ENCODE data around the gene HOXD12.

Gene HOXD12

DNA sequence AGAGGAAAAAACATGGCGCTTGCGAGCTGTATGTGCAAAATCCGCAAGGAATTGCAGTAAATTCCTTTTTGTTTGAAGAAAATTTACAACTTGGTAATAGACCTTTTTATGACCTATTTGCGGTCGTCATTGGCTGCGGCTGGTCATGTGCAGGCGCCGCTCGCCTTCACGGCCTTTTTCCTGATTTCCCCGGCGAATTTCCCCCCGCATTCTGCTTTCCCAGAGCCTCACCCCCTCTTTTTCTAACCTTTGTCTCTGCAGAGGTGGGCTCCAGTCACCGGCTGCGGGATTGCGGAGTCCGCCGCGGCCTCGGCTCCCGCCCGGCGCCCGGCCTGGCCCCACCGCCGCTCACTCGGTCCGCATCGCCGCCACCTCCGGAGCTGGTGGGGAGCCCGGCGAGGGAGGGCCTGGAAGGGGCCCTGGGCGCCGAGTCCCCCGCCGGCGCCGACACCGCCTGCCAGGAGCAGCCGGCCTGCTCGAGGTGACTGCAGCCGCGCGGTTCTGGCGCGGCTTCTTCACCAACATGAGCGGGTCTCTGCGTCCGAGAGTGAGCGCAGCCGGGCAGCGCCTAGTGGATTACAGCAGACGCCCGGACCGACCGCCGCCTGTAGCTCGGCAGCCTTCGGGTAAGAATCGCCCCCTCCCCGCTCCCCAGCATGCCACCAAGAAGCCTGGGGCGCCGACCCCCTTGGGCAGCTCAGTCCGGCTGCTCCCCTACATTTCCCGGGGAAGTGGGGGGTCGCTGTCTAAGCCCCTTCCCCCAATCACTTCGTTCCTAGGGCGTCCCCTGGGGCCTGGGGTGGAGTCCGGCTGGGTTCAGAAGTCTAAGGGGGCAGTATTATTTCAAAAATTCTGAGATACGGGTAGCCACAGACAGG, 37.0 kb downstream of the HOXD12 start:
- Histone ChIP-seq H3K36me3 (ENCODE audit: insufficient read depth, low read depth, low read length) (no peaks in the 10 kb centered on the region), H3K4me1 (ENCODE audit: insufficient read depth, low read length) (no peaks in the 10 kb centered on the region; the same call in 1 of the 2 replicates), H3K27me3 (ENCODE audit: insufficient read depth, low read length) (peaks cover 100% of the 10 kb centered on the region), H3K9ac (ENCODE audit: low read depth, low read length) (no peak overlapping the region), H3K4me3 (ENCODE audit: low read length) (peak overlapping the region; percentile 47), H3K9me3 (ENCODE audit: insufficient read depth, low read depth, low read length) (no peaks in the 10 kb centered on the region; the same call in 1 of the 2 replicates), H3K27ac (ENCODE audit: low read length) (no peak overlapping the region)

DNA sequence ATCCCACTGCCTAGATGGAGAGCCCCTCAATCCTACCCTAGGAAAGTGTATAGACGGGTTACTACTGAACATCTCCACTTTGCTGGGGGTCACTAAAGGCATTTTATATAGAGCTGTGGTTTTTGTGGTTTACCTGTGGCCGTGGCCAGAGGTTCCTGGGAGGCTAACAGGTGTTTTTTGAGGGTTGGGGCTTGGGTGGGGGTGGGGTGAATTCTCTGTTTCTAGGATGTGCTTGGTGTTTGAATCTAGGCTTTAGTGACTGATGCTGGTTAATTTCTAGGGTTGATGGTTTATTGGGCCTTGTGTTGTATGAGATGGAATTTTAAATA, 37.6 kb downstream of the HOXD12 start:
- no peak overlapping the region for H3K4me3 ChIP-seq (ENCODE audit: low read length)
- H3K27me3 ChIP-seq (ENCODE audit: insufficient read depth, low read length) = peaks cover 100% of the 10 kb centered on the region
- H3K9me3 ChIP-seq (ENCODE audit: insufficient read depth, low read depth, low read length) = no peaks in the 10 kb centered on the region; the same call in 1 of the 2 replicates
- H3K9ac ChIP-seq (ENCODE audit: low read depth, low read length) = no peak overlapping the region
- no peaks in the 10 kb centered on the region for H3K36me3 ChIP-seq (ENCODE audit: insufficient read depth, low read depth, low read length)
- H3K4me1 ChIP-seq (ENCODE audit: insufficient read depth, low read length) = no peaks in the 10 kb centered on the region; the same call in 1 of the 2 replicates
- no peak overlapping the region for H3K27ac ChIP-seq (ENCODE audit: low read length)

DNA sequence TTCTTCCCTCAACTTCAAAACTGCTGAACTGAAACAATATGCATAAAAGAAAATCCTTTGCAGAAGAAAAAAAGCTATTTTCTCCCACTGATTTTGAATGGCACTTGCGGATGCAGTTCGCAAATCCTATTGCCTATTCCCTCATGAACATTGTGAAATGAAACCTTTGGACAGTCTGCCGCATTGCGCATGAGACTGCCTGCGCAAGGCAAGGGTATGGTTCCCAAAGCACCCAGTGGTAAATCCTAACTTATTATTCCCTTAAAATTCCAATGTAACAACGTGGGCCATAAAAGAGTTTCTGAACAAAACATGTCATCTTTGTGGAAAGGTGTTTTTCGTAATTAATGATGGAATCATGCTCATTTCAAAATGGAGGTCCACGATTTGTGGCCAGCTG, 38.3 kb downstream of the HOXD12 start:
- no peak overlapping the region for H3K27ac ChIP-seq (ENCODE audit: low read length)
- no peaks in the 10 kb centered on the region; the same call in 1 of the 2 replicates for H3K9me3 ChIP-seq (ENCODE audit: insufficient read depth, low read depth, low read length)
- H3K27me3 ChIP-seq (ENCODE audit: insufficient read depth, low read length) = peaks cover 100% of the 10 kb centered on the region
- no peak overlapping the region for H3K4me3 ChIP-seq (ENCODE audit: low read length)
- no peaks in the 10 kb centered on the region for H3K4me1 ChIP-seq (ENCODE audit: insufficient read depth, low read length)
- no peaks in the 10 kb centered on the region for H3K36me3 ChIP-seq (ENCODE audit: insufficient read depth, low read depth, low read length)
- no peak overlapping the region for H3K9ac ChIP-seq (ENCODE audit: low read depth, low read length)

DNA sequence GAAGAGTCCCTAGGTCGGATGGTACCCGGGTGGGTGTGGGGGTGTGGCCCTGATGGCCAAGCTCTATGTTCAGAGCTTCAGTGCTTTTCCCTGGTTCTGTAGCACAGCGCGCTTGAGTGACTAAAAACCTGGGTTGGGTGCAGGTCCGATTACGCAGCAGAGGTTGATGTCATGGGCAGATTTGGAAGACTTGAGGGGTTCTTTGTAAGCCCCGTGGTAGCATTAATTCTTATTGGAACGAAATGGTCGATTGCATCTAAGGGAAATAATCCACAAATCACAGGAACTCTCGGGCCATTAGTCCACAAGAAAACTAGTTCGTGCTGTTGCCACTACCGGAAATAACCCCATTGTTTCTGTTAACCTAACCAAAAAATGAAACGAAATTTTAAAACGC, 38.9 kb downstream of the HOXD12 start:
- no peaks in the 10 kb centered on the region for H3K4me1 ChIP-seq (ENCODE audit: insufficient read depth, low read length)
- H3K36me3 ChIP-seq (ENCODE audit: insufficient read depth, low read depth, low read length) = no peaks in the 10 kb centered on the region
- H3K27ac ChIP-seq (ENCODE audit: low read length) = no peak overlapping the region
- peaks cover 100% of the 10 kb centered on the region for H3K27me3 ChIP-seq (ENCODE audit: insufficient read depth, low read length)
- no peak overlapping the region for H3K9ac ChIP-seq (ENCODE audit: low read depth, low read length)
- H3K9me3 ChIP-seq (ENCODE audit: insufficient read depth, low read depth, low read length) = no peaks in the 10 kb centered on the region; the same call in 1 of the 2 replicates
- H3K4me3 ChIP-seq (ENCODE audit: low read length) = no peak overlapping the region

DNA sequence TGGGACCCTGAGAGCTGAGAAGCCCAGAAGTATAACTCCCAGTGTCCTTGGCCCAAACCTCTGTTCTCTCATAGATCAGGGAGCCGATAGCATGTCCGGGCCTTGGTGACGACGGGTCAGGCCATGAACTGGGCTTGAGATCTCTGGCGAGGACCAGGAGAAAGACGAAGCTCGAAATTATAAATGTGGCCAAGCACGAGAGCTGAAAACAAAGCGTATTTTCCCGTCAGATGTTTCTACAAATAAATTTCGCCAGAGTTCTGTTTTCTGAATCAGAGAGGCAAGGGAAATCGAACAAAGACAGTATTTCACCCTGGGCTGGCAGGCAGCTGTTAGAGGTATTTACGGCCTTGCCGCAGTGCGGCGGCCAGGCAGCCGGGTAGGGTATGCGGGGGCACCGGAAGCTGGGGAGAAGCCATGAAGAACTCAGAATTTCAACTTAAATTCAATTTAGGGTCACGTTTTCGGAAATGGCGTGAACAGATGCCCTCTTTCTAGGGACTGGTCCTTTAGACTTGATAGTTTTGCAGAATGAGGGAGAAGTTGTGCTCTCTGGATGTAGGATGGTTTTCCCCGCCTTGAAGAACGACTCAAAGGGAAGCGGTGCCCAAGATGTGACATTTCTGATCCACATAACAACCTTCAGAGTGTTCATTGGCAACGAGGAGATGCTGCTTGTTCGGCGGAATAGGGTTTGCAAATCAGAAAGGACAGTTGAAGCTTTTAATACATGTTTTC, 39.5 kb downstream of the HOXD12 start:
- Histone ChIP-seq H3K4me1 (ENCODE audit: insufficient read depth, low read length) (no peaks in the 10 kb centered on the region), H3K27ac (ENCODE audit: low read length) (no peak overlapping the region), H3K36me3 (ENCODE audit: insufficient read depth, low read depth, low read length) (no peaks in the 10 kb centered on the region), H3K27me3 (ENCODE audit: insufficient read depth, low read length) (peaks cover 100% of the 10 kb centered on the region), H3K9ac (ENCODE audit: low read depth, low read length) (no peak overlapping the region), H3K9me3 (ENCODE audit: insufficient read depth, low read depth, low read length) (no peaks in the 10 kb centered on the region; the same call in 1 of the 2 replicates), H3K4me3 (ENCODE audit: low read length) (no peak overlapping the region)

DNA sequence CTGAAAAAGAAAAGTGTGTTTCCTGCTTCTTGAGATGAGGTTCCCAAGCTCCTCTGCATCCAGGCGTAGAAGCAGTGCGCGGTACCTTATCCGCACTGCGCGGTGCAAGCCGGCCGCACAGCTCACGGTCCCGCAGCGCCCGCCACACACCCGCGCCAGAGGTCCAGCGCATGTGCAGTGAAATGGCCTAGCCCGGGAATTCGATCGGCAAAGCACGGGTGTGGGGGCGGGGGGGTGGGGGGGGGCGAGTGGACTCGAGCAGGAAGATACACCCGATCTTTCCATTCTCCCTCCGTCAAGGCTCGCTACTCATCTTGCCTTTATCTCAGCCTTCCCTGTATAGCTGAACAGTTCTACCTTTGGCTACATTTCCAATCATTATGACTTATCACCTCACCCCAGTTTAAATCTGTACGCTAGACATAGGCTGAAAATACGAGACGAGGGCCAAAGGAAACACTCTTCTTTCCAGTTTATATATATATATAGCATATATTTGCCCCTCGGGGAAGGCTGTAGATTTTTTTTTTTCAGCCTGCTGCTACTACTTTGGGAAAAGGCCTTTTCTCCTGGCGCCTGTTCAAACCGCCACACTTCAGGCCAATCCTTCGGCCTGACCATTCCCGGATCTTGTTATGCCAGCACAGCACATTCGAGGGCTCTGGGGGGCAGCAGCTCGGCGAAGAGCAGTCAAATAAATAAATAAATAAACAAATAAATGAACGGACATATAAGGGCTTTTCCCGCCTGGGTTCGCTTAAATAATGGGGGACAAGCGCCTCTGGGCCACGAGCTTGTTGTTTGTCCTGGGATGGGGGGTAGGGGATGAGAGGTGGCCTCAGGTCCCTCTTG, 40.3 kb downstream of the HOXD12 start:
- H3K4me3 ChIP-seq (ENCODE audit: low read length) = peak overlapping the region; percentile 69; the same call in 1 of the 2 replicates
- H3K4me1 ChIP-seq (ENCODE audit: insufficient read depth, low read length) = no peaks in the 10 kb centered on the region
- H3K9me3 ChIP-seq (ENCODE audit: insufficient read depth, low read depth, low read length) = no peaks in the 10 kb centered on the region; the same call in 1 of the 2 replicates
- H3K27ac ChIP-seq (ENCODE audit: low read length) = no peak overlapping the region
- no peaks in the 10 kb centered on the region for H3K36me3 ChIP-seq (ENCODE audit: insufficient read depth, low read depth, low read length)
- no peak overlapping the region for H3K9ac ChIP-seq (ENCODE audit: low read depth, low read length)
- H3K27me3 ChIP-seq (ENCODE audit: insufficient read depth, low read length) = peaks cover 100% of the 10 kb centered on the region

DNA sequence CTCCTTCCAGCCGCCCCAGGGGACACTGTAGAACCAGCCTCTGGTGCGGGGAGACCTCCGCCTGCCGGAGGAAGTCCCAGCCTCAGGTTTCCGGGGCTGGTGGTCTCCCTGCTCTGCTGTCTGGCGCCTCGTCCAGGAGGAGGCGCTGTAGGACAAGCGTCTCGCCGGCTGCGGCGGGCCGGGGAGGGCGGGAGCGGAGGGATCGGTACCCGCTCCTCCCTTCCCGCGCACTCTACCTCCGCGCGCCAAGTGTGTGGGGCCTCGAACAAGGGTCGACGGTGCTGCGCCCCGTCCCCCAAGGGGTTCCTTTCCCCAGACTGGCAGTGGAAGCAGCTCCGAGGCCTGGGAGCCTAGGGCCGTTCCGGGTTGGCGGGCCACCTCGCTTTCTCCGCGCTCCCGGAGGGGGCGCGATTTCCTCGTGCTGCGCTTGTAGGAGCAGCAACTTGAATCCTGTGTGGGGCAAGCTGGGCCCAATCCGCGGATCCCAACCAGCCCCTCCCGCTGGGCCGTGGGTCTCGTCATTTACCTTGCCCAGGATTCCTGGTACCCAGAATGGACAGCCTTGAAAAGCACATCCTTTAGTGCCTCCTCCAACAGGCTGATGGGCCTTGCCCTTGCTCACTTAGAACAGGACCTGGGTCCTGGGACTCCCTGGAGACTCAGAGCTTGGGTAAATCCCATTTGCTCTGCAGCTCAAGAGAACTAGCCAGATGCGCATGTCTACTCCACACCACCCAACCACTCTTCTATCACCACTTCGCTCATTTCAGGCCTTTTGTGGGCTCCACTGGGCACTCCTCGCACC, 41.1 kb downstream of the HOXD12 start:
- Histone ChIP-seq H3K4me1 (ENCODE audit: insufficient read depth, low read length) (no peaks in the 10 kb centered on the region), H3K4me3 (ENCODE audit: low read length) (peak overlapping the region; percentile 69), H3K9ac (ENCODE audit: low read depth, low read length) (no peak overlapping the region), H3K27ac (ENCODE audit: low read length) (no peak overlapping the region), H3K36me3 (ENCODE audit: insufficient read depth, low read depth, low read length) (no peaks in the 10 kb centered on the region), H3K9me3 (ENCODE audit: insufficient read depth, low read depth, low read length) (no peaks in the 10 kb centered on the region; the same call in 1 of the 2 replicates), H3K27me3 (ENCODE audit: insufficient read depth, low read length) (peaks cover 100% of the 10 kb centered on the region)

DNA sequence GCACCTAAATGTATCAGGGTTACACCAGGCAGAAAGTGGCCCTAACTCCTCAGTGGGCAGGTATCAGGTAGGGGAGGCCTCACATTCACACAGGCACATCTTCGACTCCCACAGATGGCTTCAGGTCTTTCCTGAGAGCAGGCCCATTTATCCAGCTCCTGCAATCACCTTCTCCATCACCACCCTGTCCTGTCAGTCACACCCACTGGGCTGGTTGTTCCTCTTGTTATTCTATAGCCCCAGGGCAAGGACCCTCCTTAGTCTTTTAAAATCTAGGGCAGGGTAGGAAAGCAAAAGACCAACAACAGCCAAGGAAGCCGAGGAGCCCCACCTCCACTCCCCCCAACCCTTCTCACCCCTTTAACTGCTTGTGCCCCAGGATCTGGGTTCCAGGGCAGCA, 42.7 kb downstream of the HOXD12 start:
- no peak overlapping the region for H3K9ac ChIP-seq (ENCODE audit: low read depth, low read length)
- H3K27ac ChIP-seq (ENCODE audit: low read length) = no peak overlapping the region
- H3K4me3 ChIP-seq (ENCODE audit: low read length) = no peak overlapping the region
- H3K9me3 ChIP-seq (ENCODE audit: insufficient read depth, low read depth, low read length) = no peaks in the 10 kb centered on the region; the same call in 1 of the 2 replicates
- H3K4me1 ChIP-seq (ENCODE audit: insufficient read depth, low read length) = no peaks in the 10 kb centered on the region
- H3K36me3 ChIP-seq (ENCODE audit: insufficient read depth, low read depth, low read length) = no peaks in the 10 kb centered on the region
- peaks cover 100% of the 10 kb centered on the region for H3K27me3 ChIP-seq (ENCODE audit: insufficient read depth, low read length)

DNA sequence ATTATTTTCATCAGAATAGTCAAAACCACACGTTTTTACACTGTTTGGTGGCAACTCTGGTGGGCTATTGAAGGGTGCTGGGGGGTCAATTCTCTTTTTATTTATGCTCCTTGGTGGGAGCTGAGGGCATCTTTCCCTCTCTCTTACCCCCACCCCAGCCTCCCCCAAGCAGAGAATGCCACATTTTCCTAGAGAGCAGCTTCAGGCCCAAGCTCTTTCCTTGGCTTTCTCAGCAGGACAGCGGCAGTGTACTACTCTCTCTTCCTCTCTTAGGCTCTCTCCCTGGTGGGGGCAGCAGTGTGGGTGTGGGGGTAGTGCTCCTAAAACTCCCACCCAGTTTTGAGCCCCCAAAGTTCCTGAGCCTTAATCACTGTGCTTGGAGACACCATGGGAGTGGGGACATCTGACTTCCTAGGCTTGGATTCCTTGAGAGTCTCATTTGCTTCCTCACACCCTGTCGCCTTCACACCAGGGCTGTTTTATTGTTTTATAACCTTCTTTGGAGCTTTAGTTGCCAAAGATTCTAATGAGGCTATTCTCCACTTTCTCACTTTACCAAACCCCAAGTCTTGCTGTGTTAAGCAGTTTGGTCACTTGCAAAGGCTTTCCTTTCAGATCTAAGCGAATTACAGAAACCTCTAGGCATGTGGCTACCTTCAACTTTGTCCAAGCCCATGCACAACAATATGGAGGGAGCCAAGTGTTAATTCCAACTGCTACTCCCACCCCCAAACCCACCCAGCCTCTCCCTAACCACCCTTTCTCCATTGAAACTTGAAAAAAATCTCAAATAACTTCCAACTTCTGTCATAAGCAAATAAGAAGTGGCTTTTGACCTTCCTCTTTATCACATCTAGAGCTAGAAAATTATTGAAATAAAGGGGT, 45.7 kb downstream of the HOXD12 start:
- peaks cover 100% of the 10 kb centered on the region for H3K27me3 ChIP-seq (ENCODE audit: insufficient read depth, low read length)
- H3K27ac ChIP-seq (ENCODE audit: low read length) = no peak overlapping the region
- H3K4me1 ChIP-seq (ENCODE audit: insufficient read depth, low read length) = no peaks in the 10 kb centered on the region
- no peaks in the 10 kb centered on the region; the same call in 1 of the 2 replicates for H3K9me3 ChIP-seq (ENCODE audit: insufficient read depth, low read depth, low read length)
- no peaks in the 10 kb centered on the region for H3K36me3 ChIP-seq (ENCODE audit: insufficient read depth, low read depth, low read length)
- H3K4me3 ChIP-seq (ENCODE audit: low read length) = no peak overlapping the region
- no peak overlapping the region for H3K9ac ChIP-seq (ENCODE audit: low read depth, low read length)

DNA sequence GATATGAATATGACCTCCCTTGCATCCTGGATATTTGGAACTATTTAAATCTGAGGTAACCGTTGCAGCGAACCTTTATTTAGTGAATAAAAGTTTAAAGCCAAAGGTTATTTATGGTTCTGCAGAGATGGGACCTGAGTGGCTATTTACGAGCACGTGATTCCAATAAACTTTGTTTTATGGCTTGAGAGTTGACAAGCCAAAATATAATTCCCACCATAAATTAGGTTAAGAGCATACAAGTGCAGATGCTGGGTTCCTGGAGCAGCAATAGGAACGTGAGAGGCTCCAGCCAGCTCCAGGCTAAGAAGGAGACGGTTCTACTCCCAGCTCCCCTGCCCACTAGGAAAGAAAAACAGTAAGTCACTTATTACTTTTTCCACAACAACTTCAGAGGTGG, 46.5 kb downstream of the HOXD12 start:
- no peak overlapping the region for H3K4me3 ChIP-seq (ENCODE audit: low read length)
- no peak overlapping the region for H3K9ac ChIP-seq (ENCODE audit: low read depth, low read length)
- H3K27me3 ChIP-seq (ENCODE audit: insufficient read depth, low read length) = peaks cover 100% of the 10 kb centered on the region
- H3K9me3 ChIP-seq (ENCODE audit: insufficient read depth, low read depth, low read length) = no peaks in the 10 kb centered on the region; the same call in 1 of the 2 replicates
- H3K27ac ChIP-seq (ENCODE audit: low read length) = no peak overlapping the region
- H3K4me1 ChIP-seq (ENCODE audit: insufficient read depth, low read length) = no peaks in the 10 kb centered on the region
- H3K36me3 ChIP-seq (ENCODE audit: insufficient read depth, low read depth, low read length) = no peaks in the 10 kb centered on the region
